HCT116 (cell line): Measurements from ENCODE around the gene CD7. TPM values are rescaled to one million over a fixed set of nuclear protein-coding genes. Genes with fewer than 3 reads are reported as not detected.
A peak's percentile ranks its signal among the peaks of the same experiment; 100 is the strongest.

Experiments
- ATAC-seq: fragments of 200-7000 bp; cut with Tn5 transposase; 2 replicates; pipeline ENCODE4 v1.9.1; 2020; ENCODE audit warnings: mild to moderate bottlenecking, moderate library complexity
- BruUV-seq: library from RNA; stranded (reverse); fragments of 400-500 nt; replicated peaks from 2 replicates; lab custom pipeline; 2021; lab: Mats Ljungman, UMichigan
- CTCF ChIA-PET: fragments of 300-600 bp; sonication (Branson Sonifier 250); formaldehyde crosslinking; loops from one replicate; lab custom pipeline; 2021; ENCODE audit warnings: antibody characterized with exemption; lab: Charles Lee
- POLR2A ChIA-PET: fragments of 300-600, 350-600 bp; sonication (Branson Sonifier 250); formaldehyde crosslinking; loops from one replicate; lab custom pipeline; 2021; ENCODE audit warnings: antibody characterized with exemption; lab: Charles Lee
- RAD21 ChIA-PET, 2 experiments: fragments of 300-600 bp; sonication (Branson Sonifier 250); formaldehyde crosslinking; loops; one replicate each; lab custom pipeline; 2023; ENCODE audit warnings: low total read pairs in 2 of 2; ENCODE audit not compliant: uncharacterized antibody in 2 of 2, unreplicated experiment in 2 of 2, low non-redundant PET in 1 of 2; lab: Charles Lee
- DNase-seq: peaks from one replicate; pipeline ENCODE4 v3.0.0-alpha.2; 2010; ENCODE audit warnings: low read depth, low spot score
- H2AFZ ChIP-seq: fragments of 200-600 bp; shearing (Covaris generic), sonication (generic); 2 replicates; pipeline ENCODE4 v1.6.1; 2017; ENCODE audit warnings: low read depth, mixed run types, mixed read lengths, antibody characterized with exemption, low read length; ENCODE audit not compliant: poor library complexity, severe bottlenecking
- H3K27ac ChIP-seq: 2 replicates; pipeline ENCODE4 v1.5.1; 2012; ENCODE audit warnings: low read depth, low read length
- H3K27me3 ChIP-seq: fragments of 200-600 bp; sonication (generic); 2 replicates; pipeline ENCODE4 v1.6.1; 2016; ENCODE audit warnings: mixed run types, low read length, mixed read lengths; ENCODE audit not compliant: insufficient read depth
- H3K36me3 ChIP-seq, 2 experiments: fragments of 200-500 bp in 1 of 2; fragments of 200-600 bp in 1 of 2; sonication (Bioruptor generic) in 1 of 2; sonication (generic) in 1 of 2; 2 replicates each; pipeline versions ENCODE4 v1.5.1 to v1.6.1; 2014 to 2016; ENCODE audit warnings: low read length in 2 of 2, inconsistent platforms in 1 of 2, mixed read lengths in 1 of 2, mixed run types in 1 of 2; ENCODE audit not compliant: insufficient read depth in 2 of 2, control insufficient read depth in 1 of 2
- H3K4me1 ChIP-seq, 2 experiments: fragments of 200-600 bp in 1 of 2; sonication (generic) in 1 of 2; 2 replicates each; pipeline versions ENCODE4 v1.5.1 to v1.6.1; 2012 to 2017; ENCODE audit warnings: low read length in 2 of 2, inconsistent platforms in 1 of 2, mild to moderate bottlenecking in 1 of 2, mixed read lengths in 1 of 2, mixed run types in 1 of 2, moderate library complexity in 1 of 2; ENCODE audit not compliant: insufficient read depth in 2 of 2, control insufficient read depth in 1 of 2
- H3K4me2 ChIP-seq: fragments of 200-600 bp; sonication (generic); 2 replicates; pipeline ENCODE4 v1.6.1; 2017; ENCODE audit warnings: mixed run types, low read length, mixed read lengths
- H3K4me3 ChIP-seq, 2 experiments: fragments of 200-600 bp in 1 of 2; sonication (generic) in 1 of 2; replicated peaks in 1 of 2; 2 replicates each; pipeline ENCODE4 v1.5.1; 2011 to 2016; ENCODE audit warnings: low read length in 2 of 2, control low read depth in 1 of 2, low read depth in 1 of 2, mild to moderate bottlenecking in 1 of 2, mixed read lengths in 1 of 2, mixed run types in 1 of 2
- H3K79me2 ChIP-seq: fragments of 200-600 bp; sonication (generic); 2 replicates; pipeline ENCODE4 v1.6.1; 2017; ENCODE audit warnings: mild to moderate bottlenecking, mixed run types, low read length, moderate library complexity, mixed read lengths; ENCODE audit not compliant: insufficient read depth
- H3K9ac ChIP-seq: fragments of 200-600 bp; sonication (generic); 2 replicates; pipeline ENCODE4 v1.6.1; 2016; ENCODE audit warnings: low read length, mixed read lengths
- H3K9me2 ChIP-seq: fragments of 200-600 bp; sonication (generic), shearing (Covaris generic); 2 replicates; pipeline ENCODE4 v1.6.1; 2017; ENCODE audit warnings: mixed run types, mild to moderate bottlenecking, moderate library complexity; ENCODE audit not compliant: insufficient read depth
- H3K9me3 ChIP-seq, 2 experiments: fragments of 200-500 bp in 1 of 2; fragments of 200-600 bp in 1 of 2; sonication (Bioruptor generic) in 1 of 2; sonication (generic) in 1 of 2; 2 replicates each; pipeline ENCODE4 v1.6.1; 2014 to 2017; ENCODE audit warnings: low read length in 2 of 2, mixed read lengths in 2 of 2, inconsistent platforms in 1 of 2, low read depth in 1 of 2, mild to moderate bottlenecking in 1 of 2, mixed run types in 1 of 2, moderate library complexity in 1 of 2; ENCODE audit not compliant: control insufficient read depth in 1 of 2, insufficient read depth in 1 of 2
- H4K20me1 ChIP-seq: fragments of 200-600 bp; sonication (generic), shearing (Covaris generic); 2 replicates; pipeline ENCODE4 v1.6.1; 2017; ENCODE audit warnings: mixed run types, mild to moderate bottlenecking, moderate library complexity; ENCODE audit not compliant: insufficient read depth
- CBX3 ChIP-seq: IDR thresholded peaks from 2 replicates; pipeline ENCODE4 v1.6.1; 2012; ENCODE audit warnings: low read depth
- CTCF ChIP-seq, 3 experiments: fragments of 200-600 bp in 1 of 3; sonication (generic) in 1 of 3; IDR thresholded peaks in 2 of 3; conservative IDR thresholded peaks in 1 of 3; 2 replicates each; pipeline ENCODE4 v1.5.1; 2012 to 2017; ENCODE audit warnings: low read depth in 2 of 3, low read length in 2 of 3, antibody characterized with exemption in 1 of 3, borderline replicate concordance in 1 of 3, control low read depth in 1 of 3, mild to moderate bottlenecking in 1 of 3, mixed read lengths in 1 of 3, mixed run types in 1 of 3, moderate library complexity in 1 of 3; ENCODE audit not compliant: insufficient read depth in 1 of 3
- MAX ChIP-seq: IDR thresholded peaks from 2 replicates; pipeline ENCODE4 v1.6.1; 2012
- SP1 ChIP-seq: IDR thresholded peaks from 2 replicates; pipeline ENCODE4 v1.6.1; 2012; ENCODE audit warnings: low read depth
- ZBTB33 ChIP-seq: IDR thresholded peaks from 2 replicates; pipeline ENCODE4 v1.6.1; 2011; ENCODE audit warnings: mild to moderate bottlenecking, low read length, moderate library complexity; ENCODE audit not compliant: insufficient replicate concordance; ENCODE audit errors: extremely low read depth
- intact Hi-C: fragments of 100-400 bp; cut with micrococcal nuclease; formaldehyde crosslinking; loops from 2 replicates; pipeline ENCODE4 v1.10.0; 2022
- total RNA-seq: library from RNA; stranded (reverse); gene quantifications from one replicate; pipeline ENCODE4 v1.2.1, GENCODE V29; 2021; ENCODE audit not compliant: unreplicated experiment

Gene CD7
- total RNA-seq, 1 experiment from 2014 or later, result 0.61 TPM

- peak; percentile 31 for TF ChIP-seq ZBTB33
Observed at GRCh38 chr17:82292251-82293154, 24.9 kb downstream of the CD7 start (continued).

- peak overlapping the region; percentile 97 for H3K27ac ChIP-seq
- no peaks in the 10 kb centered on the region for H3K36me3 ChIP-seq
- no peaks in the 10 kb centered on the region for H3K9me3 ChIP-seq
- ATAC-seq, result no peak
- H4K20me1 ChIP-seq, result no peaks in the 10 kb centered on the region
- no peak overlapping the region for H2AFZ ChIP-seq
- peaks cover 3% of the 10 kb centered on the region; the same call in 1 of the 2 replicates for H3K79me2 ChIP-seq
- no peak for DNase-seq
- RAD21 ChIA-PET, result no interaction called here
- H3K27me3 ChIP-seq, result no peaks in the 10 kb centered on the region
- peak overlapping the region; percentile 78 for H3K4me2 ChIP-seq
- no peak for TF ChIP-seq SP1
- 0 out of 2 replicates have a peak, but pooled peaks have one; percentile 36 for TF ChIP-seq CBX3
- TF ChIP-seq MAX, result 0 out of 2 replicates have a peak, but pooled peaks have one; percentile 37
- no peak for TF ChIP-seq CTCF (IDR thresholded peaks at IDR 0.05 in 2 of 3, conservative IDR thresholded peaks at IDR 0.05 in 1 of 3; ENCODE audit: borderline replicate concordance in 1 of 3, insufficient read depth in 1 of 3, low read depth in 2 of 3, low read length in 2 of 3)
- TF ChIP-seq, all 23 proteins: peak for 2
- Histone ChIP-seq H3K9ac (peak overlapping the region; percentile 91), H3K4me3 (peak overlapping the region; percentile 78 to 87), H3K4me1 (peaks cover 40 to 64% of the 10 kb centered on the region in 2 experiments), H3K9me2 (no peaks in the 10 kb centered on the region)
- ChIA-PET CTCF (interaction anchor here (0.6 to 1.2 kb wide), 2 partner anchors 261 to 507 kb away, joined by 3 read pairs; no protein-coding TSS in a partner anchor), POLR2A (interaction anchor here (0.7 to 2.5 kb wide), 10 partner anchors 9 to 78 kb away, joined by 3 to 35 read pairs (median 8); partner anchors contain the start of gene CSNK1D)
- intact Hi-C loops, result loop anchor here (10.0 kb wide), 1 partner anchor 257 kb away; the partner anchor contains the start of genes DCXR and RAC3
- TSS peak; percentile 83 for BruUV-seq
Observed at GRCh38 chr17:82291582-82292250, 25.7 kb downstream of the CD7 start.
